Measurements from ENCODE around the gene MEX3D.

Gene MEX3D

GRCh38 chr19:1609680-1610474 lies 41.8 kb upstream of the MEX3D start:
- H3K27me3 ChIP-seq (ENCODE audit: control insufficient read depth in 1 of 2, insufficient read depth in 2 of 2, low read length in 2 of 2), result no peaks in the 10 kb centered on the region
- peaks cover 12% of the 10 kb centered on the region for H3K4me1 ChIP-seq (ENCODE audit: control insufficient read depth, insufficient read depth, low read length)
- no peaks in the 10 kb centered on the region for H3K9me3 ChIP-seq (ENCODE audit: control insufficient read depth in 2 of 2, low read length in 2 of 2)
- no peak overlapping the region for H3K27ac ChIP-seq (ENCODE audit: low read length)
- H3K4me3 ChIP-seq (ENCODE audit: low read length in 2 of 2), result no peak overlapping the region
- no peak overlapping the region for H3K9ac ChIP-seq (ENCODE audit: low read length in 2 of 2)
- H3K36me3 ChIP-seq (ENCODE audit: control insufficient read depth in 2 of 2, insufficient read depth in 2 of 2, low read length in 2 of 2), result peaks cover 0 to 28% of the 10 kb centered on the region in 2 donors

GRCh38 chr19:1609103-1609396 lies 40.9 kb upstream of the MEX3D start:
- Histone ChIP-seq H3K4me1 (ENCODE audit: control insufficient read depth, insufficient read depth, low read length) (peaks cover 20% of the 10 kb centered on the region), H3K27me3 (ENCODE audit: control insufficient read depth in 1 of 2, insufficient read depth in 2 of 2, low read length in 2 of 2) (no peaks in the 10 kb centered on the region), H3K4me3 (ENCODE audit: low read length in 2 of 2) (no peak overlapping the region), H3K9ac (ENCODE audit: low read length in 2 of 2) (no peak overlapping the region), H3K9me3 (ENCODE audit: control insufficient read depth in 2 of 2, low read length in 2 of 2) (no peaks in the 10 kb centered on the region), H3K27ac (ENCODE audit: low read length) (no peak overlapping the region), H3K36me3 (ENCODE audit: control insufficient read depth in 2 of 2, insufficient read depth in 2 of 2, low read length in 2 of 2) (peaks cover 0 to 23% of the 10 kb centered on the region in 2 donors)

GRCh38 chr19:1608359-1609102 lies 40.4 kb upstream of the MEX3D start:
- Histone ChIP-seq H3K4me3 (ENCODE audit: low read length in 2 of 2) (no peak overlapping the region), H3K27ac (ENCODE audit: low read length) (no peak overlapping the region), H3K4me1 (ENCODE audit: control insufficient read depth, insufficient read depth, low read length) (peaks cover 25% of the 10 kb centered on the region), H3K36me3 (ENCODE audit: control insufficient read depth in 2 of 2, insufficient read depth in 2 of 2, low read length in 2 of 2) (peaks cover 0 to 19% of the 10 kb centered on the region in 2 donors), H3K27me3 (ENCODE audit: control insufficient read depth in 1 of 2, insufficient read depth in 2 of 2, low read length in 2 of 2) (no peaks in the 10 kb centered on the region), H3K9me3 (ENCODE audit: control insufficient read depth in 2 of 2, low read length in 2 of 2) (no peaks in the 10 kb centered on the region), H3K9ac (ENCODE audit: low read length in 2 of 2) (no peak overlapping the region)

GRCh38 chr19:1606138-1606651 lies 38.1 kb upstream of the MEX3D start:
- Histone ChIP-seq H3K4me3 (ENCODE audit: low read length in 2 of 2) (peak overlapping the region; percentile 88 to 90), H3K4me1 (ENCODE audit: control insufficient read depth, insufficient read depth, low read length) (peaks cover 33% of the 10 kb centered on the region), H3K27me3 (ENCODE audit: control insufficient read depth in 1 of 2, insufficient read depth in 2 of 2, low read length in 2 of 2) (no peaks in the 10 kb centered on the region), H3K9me3 (ENCODE audit: control insufficient read depth in 2 of 2, low read length in 2 of 2) (no peaks in the 10 kb centered on the region), H3K27ac (ENCODE audit: low read length) (peak overlapping the region; percentile 88), H3K36me3 (ENCODE audit: control insufficient read depth in 2 of 2, insufficient read depth in 2 of 2, low read length in 2 of 2) (peaks cover 3 to 5% of the 10 kb centered on the region in 2 donors), H3K9ac (ENCODE audit: low read length in 2 of 2) (peak overlapping the region; percentile 66 to 78)

- H3K9ac ChIP-seq (ENCODE audit: low read length in 2 of 2), result peak within 1 kb of the TSS; percentile 90 to 91
- peak within 1 kb of the TSS; percentile 88 to 90 for H3K4me3 ChIP-seq (ENCODE audit: low read length in 2 of 2)
- H3K27ac ChIP-seq (ENCODE audit: low read length), result peak within 1 kb of the TSS; percentile 88
- H3K9me3 ChIP-seq (ENCODE audit: control insufficient read depth in 2 of 2, low read length in 2 of 2), result no peaks in the 10 kb centered on the region
- peaks cover 3 to 4% of the 10 kb centered on the region in 2 donors for H3K36me3 ChIP-seq (ENCODE audit: control insufficient read depth in 2 of 2, insufficient read depth in 2 of 2, low read length in 2 of 2)
- H3K4me1 ChIP-seq (ENCODE audit: control insufficient read depth, insufficient read depth, low read length), result peaks cover 33% of the 10 kb centered on the region
- H3K27me3 ChIP-seq (ENCODE audit: control insufficient read depth in 1 of 2, insufficient read depth in 2 of 2, low read length in 2 of 2), result no peaks in the 10 kb centered on the region
These were observed 37.4 kb upstream of the MEX3D start, which contains the start of gene UQCR11 for GRCh38 chr19:1605236-1606137. UQCR11 (minus strand) TSS chr19:1605462; CDS start chr19:1605409, 53 bp downstream.

- no peaks in the 10 kb centered on the region for H3K27me3 ChIP-seq (ENCODE audit: control insufficient read depth in 1 of 2, insufficient read depth in 2 of 2, low read length in 2 of 2)
- H3K9ac ChIP-seq (ENCODE audit: low read length in 2 of 2), result no peak overlapping the region
- H3K9me3 ChIP-seq (ENCODE audit: control insufficient read depth in 2 of 2, low read length in 2 of 2), result no peaks in the 10 kb centered on the region
- H3K27ac ChIP-seq (ENCODE audit: low read length), result no peak overlapping the region
- H3K4me3 ChIP-seq (ENCODE audit: low read length in 2 of 2), result no peak overlapping the region
- H3K36me3 ChIP-seq (ENCODE audit: control insufficient read depth in 2 of 2, insufficient read depth in 2 of 2, low read length in 2 of 2), result peaks cover 14 to 19% of the 10 kb centered on the region in 2 donors
- peaks cover 33% of the 10 kb centered on the region for H3K4me1 ChIP-seq (ENCODE audit: control insufficient read depth, insufficient read depth, low read length)
These were observed 34.1 kb upstream of the MEX3D start for GRCh38 chr19:1602091-1602707.

- H3K4me1 ChIP-seq (ENCODE audit: control insufficient read depth, insufficient read depth, low read length), result peaks cover 33% of the 10 kb centered on the region
- no peaks in the 10 kb centered on the region for H3K9me3 ChIP-seq (ENCODE audit: control insufficient read depth in 2 of 2, low read length in 2 of 2)
- no peak overlapping the region for H3K9ac ChIP-seq (ENCODE audit: low read length in 2 of 2)
- H3K4me3 ChIP-seq (ENCODE audit: low read length in 2 of 2), result no peak overlapping the region
- no peak overlapping the region for H3K27ac ChIP-seq (ENCODE audit: low read length)
- peaks cover 15 to 23% of the 10 kb centered on the region in 2 donors for H3K36me3 ChIP-seq (ENCODE audit: control insufficient read depth in 2 of 2, insufficient read depth in 2 of 2, low read length in 2 of 2)
- no peaks in the 10 kb centered on the region for H3K27me3 ChIP-seq (ENCODE audit: control insufficient read depth in 1 of 2, insufficient read depth in 2 of 2, low read length in 2 of 2)
These were observed 33.5 kb upstream of the MEX3D start for GRCh38 chr19:1601613-1602064.

- Histone ChIP-seq H3K27me3 (ENCODE audit: control insufficient read depth in 1 of 2, insufficient read depth in 2 of 2, low read length in 2 of 2) (no peaks in the 10 kb centered on the region), H3K36me3 (ENCODE audit: control insufficient read depth in 2 of 2, insufficient read depth in 2 of 2, low read length in 2 of 2) (peaks cover 15 to 26% of the 10 kb centered on the region in 2 donors), H3K4me3 (ENCODE audit: low read length in 2 of 2) (no peak overlapping the region), H3K9ac (ENCODE audit: low read length in 2 of 2) (no peak overlapping the region), H3K27ac (ENCODE audit: low read length) (no peak overlapping the region), H3K9me3 (ENCODE audit: control insufficient read depth in 2 of 2, low read length in 2 of 2) (no peaks in the 10 kb centered on the region), H3K4me1 (ENCODE audit: control insufficient read depth, insufficient read depth, low read length) (peaks cover 17% of the 10 kb centered on the region)
These were observed 31.3 kb upstream of the MEX3D start for GRCh38 chr19:1599460-1599846.

- Histone ChIP-seq H3K4me3 (ENCODE audit: low read length in 2 of 2) (no peak overlapping the region), H3K9ac (ENCODE audit: low read length in 2 of 2) (no peak overlapping the region), H3K9me3 (ENCODE audit: control insufficient read depth in 2 of 2, low read length in 2 of 2) (no peaks in the 10 kb centered on the region), H3K27ac (ENCODE audit: low read length) (no peak overlapping the region), H3K36me3 (ENCODE audit: control insufficient read depth in 2 of 2, insufficient read depth in 2 of 2, low read length in 2 of 2) (peaks cover 15 to 27% of the 10 kb centered on the region in 2 donors), H3K4me1 (ENCODE audit: control insufficient read depth, insufficient read depth, low read length) (peaks cover 12% of the 10 kb centered on the region), H3K27me3 (ENCODE audit: control insufficient read depth in 1 of 2, insufficient read depth in 2 of 2, low read length in 2 of 2) (no peaks in the 10 kb centered on the region)
These were observed 30.8 kb upstream of the MEX3D start for GRCh38 chr19:1598777-1599459.
